ENCODE data around the gene UBE2O.

DNA sequence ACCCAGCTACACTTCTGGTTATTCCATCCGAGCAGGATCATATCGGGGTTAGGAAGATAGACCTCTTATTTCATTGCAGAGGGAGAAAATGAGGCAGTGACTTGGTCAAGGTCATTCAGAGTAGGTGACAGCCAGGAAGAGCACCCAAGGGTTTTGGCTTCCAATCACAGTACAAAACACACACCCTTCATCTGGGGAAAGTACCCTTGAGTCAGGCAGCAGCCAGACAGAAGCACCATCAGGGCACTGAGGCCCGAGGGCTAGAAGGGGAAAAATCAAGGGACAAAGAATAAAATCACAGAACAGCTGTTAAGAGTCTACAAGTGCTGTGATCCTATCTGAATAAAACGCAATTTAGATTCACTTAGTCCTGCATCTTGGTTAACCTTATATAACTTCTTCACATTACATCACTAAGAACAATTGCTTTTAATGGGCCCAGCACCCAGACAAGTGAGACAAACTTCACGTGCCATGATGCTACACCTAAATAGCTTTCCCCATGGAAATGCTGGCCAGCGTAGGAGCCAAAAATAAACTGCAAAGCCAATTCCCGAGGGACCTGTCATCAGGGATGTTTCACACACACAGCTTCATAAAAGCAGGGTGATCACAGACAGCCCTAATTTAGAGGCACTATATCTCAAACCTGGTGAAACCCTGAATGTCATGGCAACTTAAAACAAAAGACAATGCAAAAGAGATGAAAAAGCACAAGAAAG is 4.9 kb downstream of the UBE2O start:
- TF ChIP-seq, protein P1, sequence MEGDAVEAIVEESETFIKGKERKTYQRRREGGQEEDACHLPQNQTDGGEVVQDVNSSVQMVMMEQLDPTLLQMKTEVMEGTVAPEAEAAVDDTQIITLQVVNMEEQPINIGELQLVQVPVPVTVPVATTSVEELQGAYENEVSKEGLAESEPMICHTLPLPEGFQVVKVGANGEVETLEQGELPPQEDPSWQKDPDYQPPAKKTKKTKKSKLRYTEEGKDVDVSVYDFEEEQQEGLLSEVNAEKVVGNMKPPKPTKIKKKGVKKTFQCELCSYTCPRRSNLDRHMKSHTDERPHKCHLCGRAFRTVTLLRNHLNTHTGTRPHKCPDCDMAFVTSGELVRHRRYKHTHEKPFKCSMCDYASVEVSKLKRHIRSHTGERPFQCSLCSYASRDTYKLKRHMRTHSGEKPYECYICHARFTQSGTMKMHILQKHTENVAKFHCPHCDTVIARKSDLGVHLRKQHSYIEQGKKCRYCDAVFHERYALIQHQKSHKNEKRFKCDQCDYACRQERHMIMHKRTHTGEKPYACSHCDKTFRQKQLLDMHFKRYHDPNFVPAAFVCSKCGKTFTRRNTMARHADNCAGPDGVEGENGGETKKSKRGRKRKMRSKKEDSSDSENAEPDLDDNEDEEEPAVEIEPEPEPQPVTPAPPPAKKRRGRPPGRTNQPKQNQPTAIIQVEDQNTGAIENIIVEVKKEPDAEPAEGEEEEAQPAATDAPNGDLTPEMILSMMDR (conservative IDR thresholded peaks at IDR 0.05; ENCODE audit: low read depth in 2 of 2): no peak
- TF ChIP-seq, protein P2, sequence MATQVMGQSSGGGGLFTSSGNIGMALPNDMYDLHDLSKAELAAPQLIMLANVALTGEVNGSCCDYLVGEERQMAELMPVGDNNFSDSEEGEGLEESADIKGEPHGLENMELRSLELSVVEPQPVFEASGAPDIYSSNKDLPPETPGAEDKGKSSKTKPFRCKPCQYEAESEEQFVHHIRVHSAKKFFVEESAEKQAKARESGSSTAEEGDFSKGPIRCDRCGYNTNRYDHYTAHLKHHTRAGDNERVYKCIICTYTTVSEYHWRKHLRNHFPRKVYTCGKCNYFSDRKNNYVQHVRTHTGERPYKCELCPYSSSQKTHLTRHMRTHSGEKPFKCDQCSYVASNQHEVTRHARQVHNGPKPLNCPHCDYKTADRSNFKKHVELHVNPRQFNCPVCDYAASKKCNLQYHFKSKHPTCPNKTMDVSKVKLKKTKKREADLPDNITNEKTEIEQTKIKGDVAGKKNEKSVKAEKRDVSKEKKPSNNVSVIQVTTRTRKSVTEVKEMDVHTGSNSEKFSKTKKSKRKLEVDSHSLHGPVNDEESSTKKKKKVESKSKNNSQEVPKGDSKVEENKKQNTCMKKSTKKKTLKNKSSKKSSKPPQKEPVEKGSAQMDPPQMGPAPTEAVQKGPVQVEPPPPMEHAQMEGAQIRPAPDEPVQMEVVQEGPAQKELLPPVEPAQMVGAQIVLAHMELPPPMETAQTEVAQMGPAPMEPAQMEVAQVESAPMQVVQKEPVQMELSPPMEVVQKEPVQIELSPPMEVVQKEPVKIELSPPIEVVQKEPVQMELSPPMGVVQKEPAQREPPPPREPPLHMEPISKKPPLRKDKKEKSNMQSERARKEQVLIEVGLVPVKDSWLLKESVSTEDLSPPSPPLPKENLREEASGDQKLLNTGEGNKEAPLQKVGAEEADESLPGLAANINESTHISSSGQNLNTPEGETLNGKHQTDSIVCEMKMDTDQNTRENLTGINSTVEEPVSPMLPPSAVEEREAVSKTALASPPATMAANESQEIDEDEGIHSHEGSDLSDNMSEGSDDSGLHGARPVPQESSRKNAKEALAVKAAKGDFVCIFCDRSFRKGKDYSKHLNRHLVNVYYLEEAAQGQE (IDR thresholded peaks at IDR 0.05; ENCODE audit: unreplicated experiment): no peak
- TF ChIP-seq POLR2AphosphoS5 (IDR thresholded peaks at IDR 0.05; ENCODE audit: low read depth) (no peak), EZH2 (IDR thresholded peaks at IDR 0.05; ENCODE audit: low read depth, unreplicated experiment) (no peak)

Data from GM23338 (cell line).